ENCODE data around the gene CTXND1.
"Not testable (repeated sequence)": the region's sequence is repeated elsewhere in the genome, so short reads cannot be mapped to it uniquely, and the experiment has no call there.

The CTXND1 gene

GRCh38 chr15:80160570-80161156 lies 91.3 kb downstream of the CTXND1 start:
- peak; percentile 30 to 47 for DNase-seq (ENCODE audit: low read depth in 2 of 2)

- DNase-seq (ENCODE audit: low read depth in 2 of 2), result no peak
These were observed 92.0 kb downstream of the CTXND1 start for GRCh38 chr15:80159811-80160569.

- no peak for DNase-seq (ENCODE audit: low read depth in 2 of 2)
These were observed 92.7 kb downstream of the CTXND1 start for GRCh38 chr15:80159301-80159700.

- DNase-seq (ENCODE audit: low read depth in 2 of 2), result no peak
These were observed 94.8 kb downstream of the CTXND1 start for GRCh38 chr15:80157215-80157614.

GRCh38 chr15:80156176-80156720 lies 95.8 kb downstream of the CTXND1 start:
- no peak for DNase-seq (ENCODE audit: low read depth in 2 of 2)

- DNase-seq (ENCODE audit: low read depth in 2 of 2), result not testable (repeated sequence)
These were observed 96.4 kb downstream of the CTXND1 start for GRCh38 chr15:80155378-80156175.

GRCh38 chr15:80155001-80155377 lies 97.0 kb downstream of the CTXND1 start:
- DNase-seq (ENCODE audit: low read depth in 2 of 2), result no peak

- no peak for DNase-seq (ENCODE audit: low read depth in 2 of 2)
These were observed 97.7 kb downstream of the CTXND1 start for GRCh38 chr15:80154336-80154735.

GRCh38 chr15:80153900-80154299 lies 98.1 kb downstream of the CTXND1 start:
- DNase-seq (ENCODE audit: low read depth in 2 of 2), result no peak

- peak in 1 of 2 donors; percentile 12 for DNase-seq (ENCODE audit: low read depth in 2 of 2)
These were observed 98.8 kb downstream of the CTXND1 start, which contains the start of gene FAH for GRCh38 chr15:80152896-80153876. Gene FAH, plus strand, starts transcription at chr15:80152999. Its CDS starts 56 bp downstream, at chr15:80153055.

GRCh38 chr15:80152180-80152895 lies 99.7 kb downstream of the CTXND1 start:
- DNase-seq (ENCODE audit: low read depth in 2 of 2), result peak; percentile 92 to 94

- no peak for DNase-seq (ENCODE audit: low read depth in 2 of 2)
These were observed 100.4 kb downstream of the CTXND1 start for GRCh38 chr15:80151576-80151975.

- no peak for DNase-seq (ENCODE audit: low read depth in 2 of 2)
These were observed 100.9 kb downstream of the CTXND1 start for GRCh38 chr15:80151148-80151547.

Data from stimulated activated CD4-positive, alpha-beta T cell treated with anti-CD3 and anti-CD28 coated beads, Interleukin-15, amount 100 ng/mL, for 48 hours (primary cell).